ENCODE data around the gene YTHDF1.

Gene YTHDF1

DNA sequence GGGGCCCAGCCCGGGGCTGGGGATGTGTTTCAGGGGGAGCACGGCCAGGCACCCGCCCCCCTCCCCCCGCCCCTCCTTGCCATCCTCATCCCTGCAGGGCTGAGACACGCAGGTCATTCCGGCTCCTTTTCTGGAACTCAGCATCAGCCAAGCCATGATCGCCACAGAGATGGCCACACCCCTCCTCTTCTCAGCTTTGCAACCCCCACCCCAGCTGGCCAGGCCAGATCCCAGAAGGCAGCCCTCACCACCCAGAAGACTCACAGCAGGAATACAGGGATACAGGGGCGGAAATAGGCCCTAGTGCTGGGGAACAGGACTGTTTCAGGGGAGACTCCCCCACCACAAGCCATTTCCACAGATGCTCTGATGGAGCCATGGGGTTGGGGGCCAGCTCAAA, 33.5 kb downstream of the YTHDF1 start:
- DNase-seq: no peak

GRCh38 chr20:63181226-63181625, 34.7 kb downstream of the YTHDF1 start:
- DNase-seq: no peak

GRCh38 chr20:63180569-63181185, 35.3 kb downstream of the YTHDF1 start:
- no peak for DNase-seq

DNA sequence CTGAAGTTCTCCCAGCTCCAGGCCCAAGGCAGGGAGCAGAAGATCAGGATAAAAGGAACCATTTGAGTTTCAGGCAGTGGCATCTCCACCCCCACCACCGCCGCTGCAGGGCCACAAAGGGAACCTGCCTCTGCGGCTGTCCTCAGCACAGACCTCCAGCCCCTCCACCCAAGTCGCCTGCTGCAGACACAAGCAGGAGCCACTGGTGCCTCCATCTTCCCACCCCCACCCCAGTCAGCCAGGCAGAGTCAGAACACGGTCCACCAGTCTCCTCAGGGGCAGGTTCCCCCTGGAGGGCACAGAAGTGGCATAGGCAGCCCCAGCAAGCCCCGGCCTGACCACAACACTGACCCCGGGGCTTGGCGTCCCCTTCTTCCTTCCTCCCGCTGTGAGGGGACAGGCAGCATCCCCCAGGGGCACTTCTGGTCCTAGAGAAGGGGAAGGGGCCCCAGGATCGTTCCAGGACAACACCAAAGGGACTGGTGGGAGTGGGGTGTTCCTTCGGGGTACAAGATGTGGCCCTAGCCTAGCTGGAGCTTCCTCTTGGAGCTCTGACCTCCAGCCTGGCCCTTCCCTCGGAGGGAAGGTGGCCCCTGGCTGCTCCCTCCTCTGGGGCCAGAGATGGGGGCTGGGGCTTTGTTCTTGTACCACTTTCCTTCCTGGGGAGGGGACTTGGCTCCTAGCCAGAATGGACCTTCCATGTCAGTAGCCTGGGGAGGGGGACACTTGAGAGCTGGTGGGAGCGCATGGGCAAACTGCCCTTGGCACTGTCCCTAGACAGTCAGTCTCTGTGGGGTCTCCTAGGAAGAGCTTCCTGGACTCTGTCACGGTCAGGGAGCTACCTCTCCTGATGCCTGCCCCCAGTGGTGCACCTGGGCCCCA, 36.0 kb downstream of the YTHDF1 start:
- no peak for DNase-seq

DNA sequence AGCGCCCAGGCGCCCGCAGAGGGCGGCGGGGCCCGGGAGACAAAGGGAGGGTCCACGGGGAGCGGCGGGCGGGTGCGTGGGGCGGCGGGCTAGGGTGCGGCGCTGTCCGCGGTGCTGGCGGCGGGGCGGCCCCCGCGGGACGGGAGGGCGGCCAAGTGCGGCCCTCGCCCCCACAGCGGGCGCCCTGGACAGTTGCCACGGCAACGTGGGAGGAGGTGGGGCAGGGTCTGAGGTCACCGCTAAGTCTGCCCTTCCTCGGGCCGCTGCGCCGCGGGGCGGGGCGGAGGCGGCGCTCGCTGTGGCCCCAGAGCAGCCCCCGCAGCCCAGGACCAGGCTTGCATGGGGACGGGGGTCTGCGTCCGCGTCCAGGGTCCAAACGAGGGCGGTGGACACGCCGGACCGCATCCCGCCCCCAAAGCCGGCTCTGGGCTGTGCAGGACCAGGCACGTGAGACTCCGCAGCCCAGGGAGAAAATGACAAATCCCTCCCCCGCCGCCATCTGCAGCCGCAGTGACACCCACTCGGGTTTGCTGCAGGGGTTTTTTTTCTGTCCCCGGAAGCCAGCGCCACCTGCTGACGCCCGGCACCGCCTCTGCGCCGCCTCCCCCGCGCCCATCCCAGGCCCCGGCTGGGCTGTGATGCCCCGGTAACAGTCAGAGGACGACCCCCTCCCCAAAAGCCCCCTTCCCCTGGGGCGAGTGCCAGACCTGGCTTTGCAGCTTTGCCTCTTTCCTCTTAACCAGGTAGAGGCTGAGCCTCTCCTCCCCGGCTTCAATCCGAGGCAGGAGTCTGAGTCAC, 36.8 kb downstream of the YTHDF1 start:
- peak; percentile 72 for DNase-seq

DNA sequence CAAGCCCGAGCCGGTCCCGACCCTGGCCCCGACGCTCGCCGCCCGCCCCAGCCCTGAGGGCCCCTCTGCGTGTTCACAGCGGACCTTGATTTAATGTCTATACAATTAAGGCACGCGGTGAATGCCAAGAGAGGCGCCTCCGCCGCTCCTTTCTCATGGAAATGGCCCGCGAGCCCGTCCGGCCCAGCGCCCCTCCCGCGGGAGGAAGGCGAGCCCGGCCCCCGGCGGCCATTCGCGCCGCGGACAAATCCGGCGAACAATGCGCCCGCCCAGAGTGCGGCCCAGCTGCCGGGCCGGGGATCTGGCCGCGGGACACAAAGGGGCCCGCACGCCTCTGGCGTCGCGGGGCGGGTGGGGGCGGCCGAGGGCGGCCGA, 37.5 kb downstream of the YTHDF1 start:
- no peak for DNase-seq

DNA sequence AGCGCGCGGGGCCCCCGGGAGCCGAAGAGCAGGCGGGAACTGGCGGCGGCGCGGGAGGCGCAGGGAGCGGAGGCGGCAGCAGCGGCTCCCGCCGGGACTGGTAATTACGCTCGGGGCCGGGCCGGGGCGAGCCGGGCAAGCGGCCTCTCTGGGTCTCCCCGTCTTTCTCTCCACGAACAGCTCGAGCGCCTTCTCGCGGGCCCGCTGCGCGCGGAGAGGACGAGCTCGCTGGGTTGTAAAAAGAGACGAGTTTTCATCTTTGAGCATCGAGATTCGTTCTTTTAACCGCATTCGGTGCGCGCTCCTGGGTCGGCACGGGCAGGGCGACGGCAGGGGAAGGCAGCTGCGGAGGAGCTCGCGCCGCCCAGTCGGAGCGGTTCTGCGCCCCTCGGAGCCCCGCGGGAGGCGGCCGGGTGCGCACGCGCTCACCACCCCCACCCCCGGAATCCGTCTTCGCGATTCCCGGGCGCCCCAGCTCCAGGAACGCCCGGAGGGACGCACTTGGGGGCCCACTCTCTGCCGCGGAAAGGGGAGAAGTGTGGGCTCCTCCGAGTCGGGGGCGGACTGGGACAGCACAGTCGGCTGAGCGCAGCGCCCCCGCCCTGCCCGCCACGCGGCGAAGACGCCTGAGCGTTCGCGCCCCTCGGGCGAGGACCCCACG, 38.0 kb downstream of the YTHDF1 start:
- DNase-seq: peak; percentile 30

DNA sequence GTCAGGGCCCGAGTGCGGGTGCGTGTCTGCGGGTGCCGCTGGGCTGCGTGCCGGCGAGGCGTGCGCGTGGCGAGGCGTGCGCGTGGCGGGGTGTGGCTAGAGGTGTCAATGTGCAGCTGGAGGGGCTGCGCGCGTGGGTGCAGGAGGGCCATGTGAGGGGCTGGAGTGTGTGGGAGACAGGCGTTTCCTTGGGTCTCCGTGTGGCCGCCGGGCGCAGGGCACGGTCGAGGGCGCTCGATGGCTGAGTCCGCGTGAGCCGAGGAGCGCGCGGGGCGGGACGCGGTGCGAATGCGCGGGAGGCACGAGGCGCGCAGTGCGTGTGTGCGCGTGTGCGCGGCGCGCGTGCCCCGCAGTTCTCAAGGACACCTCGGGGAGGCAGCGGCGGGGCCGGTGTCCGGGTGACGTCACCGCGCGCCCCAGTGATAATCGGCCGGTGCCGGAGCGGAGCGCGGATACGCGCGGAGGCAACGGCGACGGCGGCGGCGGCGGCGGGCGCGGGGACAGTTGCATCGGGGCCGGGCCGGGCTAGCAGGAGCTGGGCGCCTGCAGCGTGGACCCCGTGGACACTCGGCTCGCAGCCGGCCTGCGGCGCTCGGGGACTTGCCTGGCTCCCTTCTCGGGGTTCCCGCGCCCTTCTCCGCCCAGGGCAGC, 38.7 kb downstream of the YTHDF1 start:
- peak; percentile 56 for DNase-seq

DNA sequence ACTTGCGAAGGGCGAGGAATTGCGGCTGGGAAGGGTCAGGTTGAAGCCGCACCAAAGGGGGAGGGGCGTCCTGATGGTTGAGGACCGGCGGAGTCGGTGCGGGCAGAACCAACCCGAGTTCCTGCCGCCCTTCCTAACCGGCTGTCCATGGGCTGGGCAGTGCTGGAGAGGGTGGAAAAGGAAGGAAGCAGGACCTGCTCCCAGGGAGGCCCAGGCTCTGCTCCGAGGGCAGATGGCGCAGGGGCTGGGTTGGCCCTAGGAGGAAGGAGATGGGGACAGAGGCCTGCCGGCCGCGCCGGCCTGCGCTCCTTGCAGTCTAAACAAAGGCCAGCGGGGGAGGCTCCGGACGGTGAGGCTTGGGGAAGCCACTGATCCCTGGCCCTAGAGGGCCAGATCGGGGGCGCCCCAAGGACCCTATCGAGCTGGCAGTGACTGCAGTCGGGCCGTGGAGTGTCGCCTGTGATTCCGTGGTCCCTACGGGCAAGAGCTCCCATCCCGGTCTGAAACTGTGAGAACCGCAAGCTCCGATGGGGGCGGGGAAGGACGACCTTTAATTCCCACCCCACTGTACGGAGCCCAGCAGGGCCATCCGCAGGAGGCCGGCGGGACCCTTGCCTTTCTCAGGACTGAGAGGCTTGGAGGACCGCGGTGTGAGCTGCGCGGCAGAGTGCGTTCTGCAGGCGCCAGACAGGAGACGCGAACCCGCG, 39.4 kb downstream of the YTHDF1 start:
- no peak for DNase-seq

DNA sequence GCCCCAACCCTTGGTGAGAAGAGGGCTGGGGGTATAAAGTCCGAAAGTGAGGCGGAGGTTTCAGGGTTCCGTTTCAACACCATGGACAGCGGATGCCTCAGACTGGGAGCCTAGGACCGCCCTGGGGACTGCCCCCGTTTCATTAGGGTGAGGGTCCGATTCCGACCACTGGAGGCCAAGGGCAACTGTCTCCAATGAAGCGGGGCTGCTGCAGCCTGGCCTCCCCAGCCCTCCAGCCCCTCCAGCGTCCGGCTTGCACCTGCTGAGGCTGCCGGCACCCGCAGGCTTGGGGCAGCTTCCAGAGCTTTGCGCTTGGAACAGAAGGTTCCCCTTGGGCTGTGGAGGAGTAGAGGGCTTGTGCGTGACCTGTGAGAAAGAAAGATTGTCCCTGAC, 39.9 kb downstream of the YTHDF1 start:
- no peak for DNase-seq

DNA sequence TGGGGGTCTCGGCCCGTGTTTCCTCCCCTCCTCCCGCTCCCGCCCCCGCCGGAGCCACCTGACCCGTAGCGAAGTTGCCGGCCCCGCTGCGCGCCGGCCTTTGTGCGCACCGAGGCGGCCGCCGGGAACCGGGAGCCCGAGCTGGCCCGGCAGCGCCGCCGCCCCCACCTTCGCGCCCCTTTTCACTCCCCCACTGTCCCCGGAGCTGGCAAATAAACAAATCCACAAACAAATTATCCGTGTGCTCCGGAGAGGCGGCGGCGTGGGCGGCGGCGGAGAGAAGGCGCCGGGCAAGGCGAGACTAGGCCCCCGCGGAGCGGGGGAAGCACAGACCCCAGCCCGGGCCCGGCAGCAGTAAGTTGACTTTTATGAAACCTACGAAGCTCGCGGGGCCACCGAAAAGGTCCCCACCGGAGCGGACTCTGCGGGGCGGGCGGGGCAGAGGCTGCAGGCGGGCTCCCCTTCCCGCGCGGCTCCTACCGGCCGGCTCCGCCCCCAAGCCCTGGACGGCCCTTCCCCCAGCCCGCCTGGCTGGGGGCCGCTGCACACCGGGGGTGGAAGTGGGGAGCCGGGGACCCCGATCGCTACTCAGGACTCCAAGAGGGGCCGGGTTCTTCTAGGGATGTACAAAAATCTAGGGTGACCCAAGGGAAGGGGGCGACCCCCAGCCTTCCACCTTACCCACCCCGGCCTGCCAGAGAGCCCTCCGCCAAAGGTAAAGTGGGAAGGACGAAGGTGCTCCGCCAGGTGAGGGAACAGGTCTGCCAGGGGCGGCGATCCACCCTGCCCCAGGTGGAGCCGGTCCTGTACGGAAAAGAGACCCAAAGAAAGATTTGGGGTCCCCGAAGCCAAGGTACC, 40.7 kb downstream of the YTHDF1 start:
- no peak for DNase-seq

GRCh38 chr20:63174309-63175037, 41.5 kb downstream of the YTHDF1 start:
- DNase-seq: no peak

DNA sequence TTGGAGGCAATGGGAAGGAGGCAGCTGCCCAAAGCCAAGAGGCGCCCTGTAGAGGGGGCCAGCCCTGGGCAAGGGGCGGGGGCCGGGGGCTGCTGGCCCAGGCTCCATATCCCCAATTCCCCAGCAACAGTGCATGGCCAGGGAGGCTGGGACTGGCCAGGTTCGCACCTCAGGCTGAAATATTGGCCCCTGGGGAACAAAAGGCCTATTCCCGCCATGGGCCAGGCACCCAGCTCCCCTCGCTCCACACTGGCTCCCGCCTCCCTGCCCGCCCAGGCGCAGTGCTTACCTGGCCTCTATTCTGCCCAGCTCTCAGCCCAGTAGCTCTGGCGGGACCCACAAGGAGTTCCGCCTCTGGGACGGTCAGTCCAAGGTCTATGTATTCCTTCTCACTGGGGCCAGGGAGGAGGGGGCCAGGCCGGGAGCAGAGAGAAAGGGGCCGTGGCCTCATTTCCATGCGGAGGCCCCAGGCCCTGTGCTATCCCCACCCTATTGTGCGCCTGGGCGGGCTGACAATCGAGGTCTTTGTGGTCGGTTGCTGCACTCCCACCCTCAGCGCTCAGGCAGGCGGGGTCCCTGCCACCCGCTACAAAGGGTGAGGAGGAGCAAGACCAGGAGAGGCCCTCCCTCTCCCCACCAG, 42.3 kb downstream of the YTHDF1 start:
- no peak for DNase-seq

DNA sequence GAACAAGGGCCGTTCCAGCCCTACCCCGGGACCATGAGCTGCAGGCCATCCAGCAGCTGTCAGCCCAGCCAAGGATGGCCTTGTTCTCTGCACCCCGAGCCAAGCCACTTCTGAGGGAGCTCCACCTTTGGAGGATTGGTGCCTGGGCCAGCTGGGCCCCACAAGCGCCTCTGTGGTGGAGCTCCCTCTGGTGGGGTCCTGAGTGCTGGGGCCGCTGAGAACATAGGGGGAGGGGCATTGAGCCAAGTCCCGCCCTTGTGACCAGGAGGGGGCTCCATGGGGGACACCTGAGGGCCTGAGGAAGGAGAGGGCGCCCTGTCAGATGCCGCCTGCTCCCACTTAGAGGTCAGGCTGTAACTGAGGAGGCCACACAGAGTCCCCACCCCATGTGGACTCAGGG, 43.2 kb downstream of the YTHDF1 start:
- no peak for DNase-seq

DNA sequence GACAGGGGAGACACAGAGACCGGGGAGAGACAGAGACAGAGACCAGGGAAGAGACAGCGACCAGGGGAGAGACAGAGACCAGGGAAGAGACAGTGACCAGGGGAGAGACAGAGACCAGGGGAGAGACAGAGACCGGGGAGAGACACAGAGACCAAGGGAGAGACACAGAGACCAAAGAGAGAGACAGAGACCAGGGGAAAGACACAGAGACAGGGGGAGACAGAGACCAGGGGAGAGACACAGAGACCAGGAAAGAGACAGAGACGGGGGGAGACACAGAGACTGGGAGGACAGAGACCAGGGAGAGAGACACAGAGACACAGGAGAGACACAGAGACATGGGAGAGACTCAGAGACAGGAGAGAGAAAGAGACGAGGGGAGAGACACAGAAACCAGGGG, 43.9 kb downstream of the YTHDF1 start:
- DNase-seq: no peak

DNA sequence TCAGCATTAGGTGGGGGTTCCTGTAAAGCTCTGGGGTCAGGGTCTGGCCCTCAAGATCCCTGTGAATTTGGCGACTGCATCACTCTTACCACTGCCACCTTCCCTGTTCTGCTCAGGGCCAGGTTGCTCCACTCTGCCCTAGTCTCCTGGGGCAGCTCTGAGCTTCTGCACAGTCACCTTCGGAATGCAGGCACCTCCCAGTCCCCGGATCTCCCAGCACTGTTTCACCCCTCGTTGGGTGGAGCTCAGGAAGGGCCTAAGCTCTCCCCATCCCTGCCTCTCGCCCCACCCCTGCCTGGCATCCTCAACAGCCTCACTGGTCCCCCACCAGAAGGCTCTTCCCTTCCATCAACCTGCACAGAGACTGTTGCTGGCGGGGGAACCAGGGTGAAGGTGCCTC, 46.2 kb downstream of the YTHDF1 start:
- DNase-seq: no peak

GRCh38 chr20:63168861-63169260, 47.1 kb downstream of the YTHDF1 start:
- no peak for DNase-seq

GRCh38 chr20:63167918-63168520, 47.9 kb downstream of the YTHDF1 start:
- DNase-seq: no peak
